ENCODE measurements around the gene ARID1B.

GRCh38 chr6:157099912-157100593 lies 322.9 kb downstream of the ARID1B start:
- TF ChIP-seq JUN (CRISPR knock-in tag; IDR thresholded peaks at IDR 0.05) (no peak), ZSCAN9 (CRISPR knock-in tag; IDR thresholded peaks at IDR 0.05; ENCODE audit: borderline replicate concordance) (no peak), BATF2 (CRISPR knock-in tag; IDR thresholded peaks at IDR 0.05) (no peak), CTCF (CRISPR knock-in tag; IDR thresholded peaks at IDR 0.05) (no peak), POLR2A (IDR thresholded peaks at IDR 0.05; ENCODE audit: insufficient read depth in 1 of 2, low read depth in 2 of 2, low read length in 2 of 2) (no peak), ZNF441 (CRISPR knock-in tag; IDR thresholded peaks at IDR 0.05; ENCODE audit: borderline replicate concordance) (no peak), HOXA7 (CRISPR knock-in tag; IDR thresholded peaks at IDR 0.05) (no peak), MZF1 (CRISPR knock-in tag; IDR thresholded peaks at IDR 0.05; ENCODE audit: borderline replicate concordance) (no peak), ZBTB8A (CRISPR knock-in tag; IDR thresholded peaks at IDR 0.05; ENCODE audit: borderline replicate concordance, low read depth) (no peak), AKNA (CRISPR knock-in tag; IDR thresholded peaks at IDR 0.05; ENCODE audit: borderline replicate concordance) (no peak), EZH2 (conservative IDR thresholded peaks at IDR 0.05; ENCODE audit: low read depth, low read length) (no peak), HNRNPK (IDR thresholded peaks at IDR 0.05; ENCODE audit: low read depth, low read length, poor library complexity, severe bottlenecking) (no peak)
- TF ChIP-seq, protein P1, sequence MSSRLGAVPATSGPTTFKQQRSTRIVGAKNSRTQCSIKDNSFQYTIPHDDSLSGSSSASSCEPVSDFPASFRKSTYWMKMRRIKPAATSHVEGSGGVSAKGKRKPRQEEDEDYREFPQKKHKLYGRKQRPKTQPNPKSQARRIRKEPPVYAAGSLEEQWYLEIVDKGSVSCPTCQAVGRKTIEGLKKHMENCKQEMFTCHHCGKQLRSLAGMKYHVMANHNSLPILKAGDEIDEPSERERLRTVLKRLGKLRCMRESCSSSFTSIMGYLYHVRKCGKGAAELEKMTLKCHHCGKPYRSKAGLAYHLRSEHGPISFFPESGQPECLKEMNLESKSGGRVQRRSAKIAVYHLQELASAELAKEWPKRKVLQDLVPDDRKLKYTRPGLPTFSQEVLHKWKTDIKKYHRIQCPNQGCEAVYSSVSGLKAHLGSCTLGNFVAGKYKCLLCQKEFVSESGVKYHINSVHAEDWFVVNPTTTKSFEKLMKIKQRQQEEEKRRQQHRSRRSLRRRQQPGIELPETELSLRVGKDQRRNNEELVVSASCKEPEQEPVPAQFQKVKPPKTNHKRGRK (CRISPR knock-in tag; IDR thresholded peaks at IDR 0.05) = no peak
